ENCODE data around the gene CPZ. TPM values are rescaled to one million over a fixed set of nuclear protein-coding genes. Genes with fewer than 3 reads are reported as not detected.

Gene CPZ
- total RNA-seq, 6 experiments from 2014 or later: 1.9 to 3.5 (median 2.5) TPM

GRCh38 chr4:8582436-8582835, 10.1 kb upstream of the CPZ start:
- H3K27ac Mint-ChIP-seq: no peak overlapping the region
- no peak overlapping the region for H3K4me3 Mint-ChIP-seq
- DNase-seq: no peak
- no peaks in the 10 kb centered on the region for H3K4me1 Mint-ChIP-seq (ENCODE audit: low read depth)
- H3K36me3 Mint-ChIP-seq (ENCODE audit: low read depth): no peaks in the 10 kb centered on the region
- TF ChIP-seq CTCF (IDR thresholded peaks at IDR 0.05): no peak
- H3K9me3 Mint-ChIP-seq: no peaks in the 10 kb centered on the region
- H3K27me3 Mint-ChIP-seq (ENCODE audit: insufficient read depth): peaks cover 51% of the 10 kb centered on the region

GRCh38 chr4:8582941-8583654, 9.5 kb upstream of the CPZ start:
- Mint-ChIP-seq H3K9me3 (no peaks in the 10 kb centered on the region), H3K4me3 (no peak overlapping the region), H3K36me3 (ENCODE audit: low read depth) (no peaks in the 10 kb centered on the region), H3K27ac (no peak overlapping the region), H3K4me1 (ENCODE audit: low read depth) (no peaks in the 10 kb centered on the region), H3K27me3 (ENCODE audit: insufficient read depth) (peaks cover 51% of the 10 kb centered on the region)
- no peak for DNase-seq
- TF ChIP-seq CTCF (IDR thresholded peaks at IDR 0.05): no peak

- Mint-ChIP-seq H3K4me1 (ENCODE audit: low read depth) (no peaks in the 10 kb centered on the region), H3K36me3 (ENCODE audit: low read depth) (no peaks in the 10 kb centered on the region), H3K9me3 (no peaks in the 10 kb centered on the region), H3K4me3 (no peak overlapping the region), H3K27ac (no peak overlapping the region), H3K27me3 (ENCODE audit: insufficient read depth) (peaks cover 48% of the 10 kb centered on the region)
- no peak for TF ChIP-seq CTCF (IDR thresholded peaks at IDR 0.05)
- DNase-seq: no peak
Observed at GRCh38 chr4:8583655-8584025, 8.9 kb upstream of the CPZ start.

GRCh38 chr4:8585186-8585585, 7.4 kb upstream of the CPZ start:
- H3K4me1 Mint-ChIP-seq (ENCODE audit: low read depth): peaks cover 5% of the 10 kb centered on the region; the same call in 1 of the 2 replicates
- DNase-seq: no peak
- no peaks in the 10 kb centered on the region for H3K9me3 Mint-ChIP-seq
- no peak overlapping the region for H3K4me3 Mint-ChIP-seq
- H3K27ac Mint-ChIP-seq: no peak overlapping the region
- TF ChIP-seq CTCF (IDR thresholded peaks at IDR 0.05): peak; percentile 46
- H3K36me3 Mint-ChIP-seq (ENCODE audit: low read depth): no peaks in the 10 kb centered on the region
- H3K27me3 Mint-ChIP-seq (ENCODE audit: insufficient read depth): peaks cover 51% of the 10 kb centered on the region

- Mint-ChIP-seq H3K4me3 (no peak overlapping the region), H3K27ac (no peak overlapping the region), H3K9me3 (no peaks in the 10 kb centered on the region), H3K4me1 (ENCODE audit: low read depth) (peaks cover 10% of the 10 kb centered on the region; the same call in 1 of the 2 replicates), H3K36me3 (ENCODE audit: low read depth) (no peaks in the 10 kb centered on the region), H3K27me3 (ENCODE audit: insufficient read depth) (peaks cover 56% of the 10 kb centered on the region)
- TF ChIP-seq CTCF (IDR thresholded peaks at IDR 0.05): no peak
- no peak for DNase-seq
Observed at GRCh38 chr4:8585721-8586212, 6.8 kb upstream of the CPZ start.
